ENCODE data around the gene ITGA7. TPM values are rescaled to one million over a fixed set of nuclear protein-coding genes. Genes with fewer than 3 reads are reported as not detected.

ITGA7 gene
- total RNA-seq, 1 donor from 2014 or later: 4.0 TPM

DNA sequence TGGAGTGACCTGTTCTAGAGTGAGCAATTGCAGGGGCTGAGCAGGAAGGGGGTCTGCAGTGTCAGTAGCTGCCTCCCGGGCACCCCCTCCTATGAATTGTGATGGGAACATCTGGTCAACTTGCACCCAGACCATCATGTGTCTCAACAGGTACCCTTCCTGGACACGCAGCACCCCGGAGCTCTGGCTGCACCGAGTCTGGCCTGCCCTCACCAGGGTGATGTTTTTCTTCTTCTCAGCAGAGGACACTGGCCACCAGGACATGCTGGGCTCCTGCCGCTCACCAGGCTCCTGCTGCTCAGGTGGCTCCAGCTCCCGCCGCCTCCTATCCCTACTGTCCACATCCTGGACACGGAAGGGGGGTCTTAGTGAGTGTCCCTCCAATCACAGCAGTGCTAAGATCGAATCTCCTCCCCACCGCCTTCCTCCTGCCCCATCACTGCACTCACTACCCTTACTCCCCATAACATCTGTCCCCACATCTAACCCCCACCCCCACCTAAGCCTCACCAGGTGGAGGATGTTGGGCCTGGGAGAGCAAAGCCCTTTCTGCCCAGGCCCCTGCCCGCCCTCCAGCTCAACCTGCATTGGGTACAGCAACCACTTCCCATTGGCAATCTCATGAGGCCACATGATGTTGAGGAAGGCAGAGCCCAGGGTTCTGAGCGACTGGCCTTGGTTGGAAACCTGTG, 14.9 kb downstream of the ITGA7 start:
- Mint-ChIP-seq H3K36me3 (ENCODE audit: low read depth, unreplicated experiment) (no peaks in the 10 kb centered on the region), H3K4me3 (ENCODE audit: unreplicated experiment) (no peak overlapping the region), H3K4me1 (ENCODE audit: unreplicated experiment) (no peaks in the 10 kb centered on the region), H3K27me3 (ENCODE audit: unreplicated experiment) (no peaks in the 10 kb centered on the region), H3K27ac (ENCODE audit: unreplicated experiment) (no peak overlapping the region), H3K9me3 (ENCODE audit: unreplicated experiment) (no peaks in the 10 kb centered on the region)
- no peak for DNase-seq (ENCODE audit: low spot score)
- TF ChIP-seq CTCF (IDR thresholded peaks at IDR 0.05; ENCODE audit: unreplicated experiment): no peak

DNA sequence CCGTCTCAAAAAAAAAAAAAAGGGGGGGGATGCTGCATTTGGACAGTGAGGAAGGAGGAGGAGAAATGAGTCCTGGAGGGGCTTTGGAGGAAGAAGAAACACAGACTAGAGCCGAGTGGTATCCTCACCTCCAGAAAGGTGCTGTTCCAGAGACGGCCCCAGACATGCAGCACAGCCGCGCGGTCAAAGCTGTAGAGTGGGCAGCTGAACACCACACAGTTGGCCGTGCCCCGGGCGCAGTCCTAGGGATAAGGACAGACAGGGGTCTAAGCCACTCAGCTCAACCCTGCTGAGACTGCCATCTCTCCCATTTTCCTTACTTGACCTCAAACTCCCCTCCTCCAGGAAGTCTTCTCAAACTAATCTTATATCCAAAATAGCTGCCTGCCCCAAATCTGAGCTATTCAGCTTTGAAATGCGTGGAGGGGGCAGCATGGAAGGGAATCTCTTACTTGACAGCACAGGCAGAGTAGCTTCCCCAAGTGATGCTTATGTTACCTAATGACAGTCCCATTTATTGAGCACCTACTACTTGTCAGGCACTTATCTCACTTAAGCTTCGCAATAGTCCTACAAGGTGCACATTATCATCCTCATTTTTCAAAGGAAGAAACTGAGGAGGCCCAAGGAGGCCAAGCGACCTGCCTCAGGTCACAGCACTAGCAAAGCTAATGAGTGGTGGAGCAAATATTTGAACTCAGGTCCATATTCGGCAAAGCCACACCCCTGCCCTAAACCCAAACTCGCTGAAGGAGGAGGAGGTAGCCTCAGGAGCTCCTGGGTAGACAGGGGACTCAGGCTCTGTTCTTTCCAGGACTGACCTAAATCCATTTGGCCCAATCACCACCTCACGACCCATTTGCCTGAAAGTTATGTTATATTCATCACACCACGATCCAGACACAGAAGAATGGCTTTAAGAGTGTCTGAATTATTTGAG, 18.7 kb downstream of the ITGA7 start:
- Mint-ChIP-seq H3K9me3 (ENCODE audit: unreplicated experiment) (no peaks in the 10 kb centered on the region), H3K4me1 (ENCODE audit: unreplicated experiment) (no peaks in the 10 kb centered on the region), H3K27me3 (ENCODE audit: unreplicated experiment) (peaks cover 10% of the 10 kb centered on the region)

GRCh38 chr12:55687746-55688145, 20.0 kb downstream of the ITGA7 start:
- Mint-ChIP-seq H3K36me3 (ENCODE audit: low read depth, unreplicated experiment) (no peaks in the 10 kb centered on the region), H3K27me3 (ENCODE audit: unreplicated experiment) (peaks cover 10% of the 10 kb centered on the region), H3K4me3 (ENCODE audit: unreplicated experiment) (no peak overlapping the region), H3K4me1 (ENCODE audit: unreplicated experiment) (no peaks in the 10 kb centered on the region), H3K9me3 (ENCODE audit: unreplicated experiment) (no peaks in the 10 kb centered on the region), H3K27ac (ENCODE audit: unreplicated experiment) (no peak overlapping the region)
- no peak for DNase-seq (ENCODE audit: low spot score)
- no peak for TF ChIP-seq CTCF (IDR thresholded peaks at IDR 0.05; ENCODE audit: unreplicated experiment)

More for the DNA sequence above, 18.7 kb downstream of the ITGA7 start:
- Mint-ChIP-seq H3K4me3 (ENCODE audit: unreplicated experiment) (no peak overlapping the region), H3K36me3 (ENCODE audit: low read depth, unreplicated experiment) (no peaks in the 10 kb centered on the region), H3K27ac (ENCODE audit: unreplicated experiment) (no peak overlapping the region)
- no peak for TF ChIP-seq CTCF (IDR thresholded peaks at IDR 0.05; ENCODE audit: unreplicated experiment)
- DNase-seq (ENCODE audit: low spot score): no peak

DNA sequence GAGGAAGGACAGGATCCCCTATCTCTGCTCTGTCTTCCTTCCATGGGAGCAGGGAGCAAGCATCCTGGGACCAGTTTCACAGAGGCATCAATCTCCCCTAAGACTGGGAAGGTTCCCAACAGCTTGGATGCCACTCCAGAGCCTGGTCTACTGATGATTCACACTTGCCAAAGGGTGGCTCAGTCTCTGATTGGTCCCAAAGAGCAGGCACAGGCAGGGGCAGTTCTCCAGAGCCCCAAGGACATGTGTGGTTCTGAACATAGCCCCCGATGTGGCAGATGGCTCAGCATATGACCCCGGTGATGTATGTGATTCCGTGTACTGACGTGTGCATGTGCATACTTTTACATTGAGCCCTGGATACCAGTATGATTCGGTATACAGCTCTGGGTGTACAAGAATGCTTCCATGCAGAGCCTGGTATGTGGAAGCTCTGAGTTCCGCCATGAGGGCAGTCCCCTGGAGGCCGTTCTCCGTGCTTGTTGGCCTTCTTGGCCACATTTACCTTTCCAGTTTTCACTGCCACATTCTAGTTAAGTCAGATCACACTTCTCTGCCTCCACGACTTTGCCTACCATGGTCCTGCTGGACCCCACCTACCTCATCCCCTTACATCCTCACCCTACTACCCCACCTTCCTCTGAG, 21.2 kb downstream of the ITGA7 start:
- no peak overlapping the region for H3K27ac Mint-ChIP-seq (ENCODE audit: unreplicated experiment)
- no peaks in the 10 kb centered on the region for H3K9me3 Mint-ChIP-seq (ENCODE audit: unreplicated experiment)
- H3K27me3 Mint-ChIP-seq (ENCODE audit: unreplicated experiment): peaks cover 11% of the 10 kb centered on the region
- no peak for DNase-seq (ENCODE audit: low spot score)
- no peak overlapping the region for H3K4me3 Mint-ChIP-seq (ENCODE audit: unreplicated experiment)
- peaks cover 3% of the 10 kb centered on the region for H3K4me1 Mint-ChIP-seq (ENCODE audit: unreplicated experiment)
- TF ChIP-seq CTCF (IDR thresholded peaks at IDR 0.05; ENCODE audit: unreplicated experiment): no peak
- H3K36me3 Mint-ChIP-seq (ENCODE audit: low read depth, unreplicated experiment): no peaks in the 10 kb centered on the region

All from endothelial cell (in vitro differentiated cells).